HepG2 (cell line): Measurements from ENCODE around the gene PKP4. TPM values are rescaled to one million over a fixed set of nuclear protein-coding genes. Genes with fewer than 3 reads are reported as not detected.

Source experiments
- ATAC-seq: fragments of 200-7000 bp; cut with Tn5 transposase; 3 replicates; pipeline ENCODE4 v1.9.1; 2020; ENCODE audit warnings: mild to moderate bottlenecking, moderate library complexity
- BruUV-seq: library from RNA; stranded (reverse); fragments of 400-500 nt; replicated peaks from 2 replicates; lab custom pipeline; 2021; lab: Mats Ljungman, UMichigan
- CTCF ChIA-PET: fragments of 300-600 bp; formaldehyde crosslinking; extraction: SDS; loops from one replicate; lab custom pipeline; 2021; ENCODE audit warnings: low total read pairs, inconsistent platforms, low intra/inter-chr PET ratio; lab: Yijun Ruan, JAX
- POLR2A ChIA-PET: fragments of 350-600 bp; sonication (Branson Sonifier 250); formaldehyde crosslinking; loops from one replicate; lab custom pipeline; 2020; ENCODE audit warnings: antibody characterized with exemption, inconsistent platforms; lab: Yijun Ruan, JAX
- DNase-seq: peaks from one replicate; pipeline ENCODE4 v3.0.0-alpha.2; 2015; ENCODE audit warnings: low spot score
- FAIRE-seq: peaks from 3 replicates; lab custom pipeline; 2011; peaks lifted over from hg19 to GRCh38; lab: Jason Lieb, UNC
- H2AFZ ChIP-seq: one replicate; pipeline ENCODE4 v1.6.1; 2011; ENCODE audit warnings: low read length, inconsistent platforms
- H3K27ac ChIP-seq: fragments of 300-600 bp; 3 replicates; pipeline ENCODE4 v1.8.0; 2011; ENCODE audit warnings: mixed run types, mild to moderate bottlenecking, mixed read lengths, low read length, inconsistent platforms; ENCODE audit not compliant: insufficient read depth; ENCODE audit errors: extremely low read length
- H3K27me3 ChIP-seq, 2 experiments: fragments of 200-600 bp in 1 of 2; 2 replicates in 1 of 2; 3 replicates in 1 of 2; pipeline versions ENCODE4 v1.6.0 to v1.8.0; 2011; ENCODE audit warnings: low read length in 2 of 2, mild to moderate bottlenecking in 2 of 2, moderate library complexity in 2 of 2, inconsistent platforms in 1 of 2; ENCODE audit not compliant: insufficient read depth in 2 of 2, control insufficient read depth in 1 of 2
- H3K36me3 ChIP-seq, 2 experiments: fragments of 200-600 bp in 1 of 2; replicated peaks in 1 of 2; 2 replicates in 1 of 2; 3 replicates in 1 of 2; pipeline versions ENCODE4 v1.5.1 to v1.8.0; 2011; ENCODE audit warnings: low read length in 2 of 2, inconsistent platforms in 1 of 2; ENCODE audit not compliant: insufficient read depth in 2 of 2, control insufficient read depth in 1 of 2
- H3K4me1 ChIP-seq: 2 replicates; pipeline ENCODE4 v1.5.1; 2012; ENCODE audit warnings: low read length, inconsistent platforms; ENCODE audit not compliant: insufficient read depth
- H3K4me2 ChIP-seq: 2 replicates; pipeline ENCODE4 v1.6.0; 2011; ENCODE audit warnings: low read depth, low read length, inconsistent platforms
- H3K4me3 ChIP-seq, 3 experiments: fragments of 200-600 bp in 1 of 3; sonication (generic), shearing (Covaris generic) in 1 of 3; replicated peaks in 1 of 3; 2 replicates each; pipeline ENCODE4 v1.5.1; 2011 to 2016; ENCODE audit warnings: low read length in 3 of 3, inconsistent platforms in 2 of 3, low read depth in 2 of 3, mild to moderate bottlenecking in 2 of 3, control low read depth in 1 of 3, mixed read lengths in 1 of 3; ENCODE audit not compliant: insufficient read depth in 1 of 3
- H3K79me2 ChIP-seq: one replicate; pipeline ENCODE4 v1.6.1; 2011; ENCODE audit warnings: low read length, inconsistent platforms; ENCODE audit not compliant: insufficient read depth
- H3K9ac ChIP-seq: 2 replicates; pipeline ENCODE4 v1.6.0; 2011; ENCODE audit warnings: mild to moderate bottlenecking, low read depth, low read length, inconsistent platforms; ENCODE audit not compliant: insufficient read depth
- H3K9me3 ChIP-seq: 2 replicates; pipeline ENCODE4 v1.5.1; 2012; ENCODE audit warnings: mild to moderate bottlenecking, low read length
- H4K20me1 ChIP-seq: 2 replicates; pipeline ENCODE4 v1.6.0; 2011; ENCODE audit warnings: inconsistent platforms, mild to moderate bottlenecking, low read length, moderate library complexity; ENCODE audit not compliant: insufficient read depth
- HNRNPH1 ChIP-seq: fragments of 200-400 bp; formaldehyde crosslinking; optimal IDR thresholded peaks from 2 replicates; pipeline ENCODE3; 2017; ENCODE audit warnings: mild to moderate bottlenecking, low read depth, low read length
- SYNCRIP ChIP-seq: fragments of 200-400 bp; formaldehyde crosslinking; IDR thresholded peaks from 2 replicates; pipeline ENCODE4 v1.6.1; 2018; ENCODE audit warnings: mild to moderate bottlenecking, low read depth, low read length; ENCODE audit not compliant: insufficient read depth
- ZC3H4 ChIP-seq: sonication (generic); formaldehyde crosslinking; IDR thresholded peaks from 2 replicates; pipeline ENCODE4 v1.4.0; 2020; ENCODE audit warnings: missing genetic modification reagents, borderline replicate concordance
- ZNF12 ChIP-seq: sonication (generic); formaldehyde crosslinking; IDR thresholded peaks from 2 replicates; pipeline ENCODE4 v1.5.0; 2020; ENCODE audit warnings: missing genetic modification reagents
- ZNF124 ChIP-seq: sonication (generic); formaldehyde crosslinking; IDR thresholded peaks from 2 replicates; pipeline ENCODE4 v1.4.0; 2020; ENCODE audit warnings: missing genetic modification reagents
- ZNF775 ChIP-seq: sonication (generic); formaldehyde crosslinking; IDR thresholded peaks from 2 replicates; pipeline ENCODE4 v1.4.0; 2020; ENCODE audit warnings: missing genetic modification reagents, mild to moderate bottlenecking, moderate library complexity, borderline replicate concordance
- WGBS: methylation state at CpG from one replicate; pipeline ENCODE4 v1.1.6; 2017; ENCODE audit warnings: low lambda C conversion rate; 5-methylcytosine and 5-hydroxymethylcytosine counted together
- in situ Hi-C: cut with HindIII; loops from 2 replicates; pipeline ENCODE4 v1.10.0; 2017; ENCODE audit warnings: low pct_unique_long_range_greater_than_20kb; ENCODE audit not compliant: extremely low pct_ligation_motif_present
- intact Hi-C: fragments of 100-400 bp; cut with micrococcal nuclease; formaldehyde crosslinking; loops from one replicate; pipeline ENCODE4 v1.10.0; 2022; ENCODE audit not compliant: unreplicated experiment
- polyA plus RNA-seq, 8 experiments: library from polyadenylated mRNA; depleted of rRNA in 3 of 8; stranded (reverse) in 7 of 8; unstranded in 1 of 8; fragments of >200 nt; fragmentation: Illumina TruSeq in 4 of 8; extraction: Trizol in 4 of 8; gene quantifications; 2 replicates each; pipeline versions ENCODE4 v1.2.1 to v1.2.3, GENCODE V29; 2011 to 2016; ENCODE audit warnings: low read depth in 4 of 8, missing spikeins in 1 of 8, mixed read lengths in 1 of 8; ENCODE audit not compliant: insufficient read depth in 1 of 8
- total RNA-seq, 5 experiments: library from RNA; depleted of rRNA; stranded (reverse); fragments of >200 nt; fragmentation: Illumina TruSeq; extraction: Trizol; gene quantifications; 2 replicates each; pipeline ENCODE4 v1.2.3, GENCODE V29; 2016; ENCODE audit warnings: low read depth in 1 of 5
- TF ChIP-seq, protein P1 (sequence below): IDR thresholded peaks from 2 replicates; pipeline ENCODE4 v1.6.1; 2016; ENCODE audit warnings: low read depth, control low read depth
- TF ChIP-seq, protein P2 (sequence below): sonication (generic); formaldehyde crosslinking; IDR thresholded peaks from 2 replicates; pipeline ENCODE4 v1.4.0; 2020; ENCODE audit warnings: low read depth, mild to moderate bottlenecking, missing genetic modification reagents
- TF ChIP-seq, protein P3 (sequence below): sonication (generic); formaldehyde crosslinking; IDR thresholded peaks from 2 replicates; pipeline ENCODE4 v1.4.0; 2020; ENCODE audit warnings: missing genetic modification reagents
- TF ChIP-seq, protein P4 (sequence below): sonication (generic); formaldehyde crosslinking; IDR thresholded peaks from 2 replicates; pipeline ENCODE4 v1.8.1; 2022; ENCODE audit warnings: low read depth, mild to moderate bottlenecking, missing genetic modification reagents

The PKP4 gene
- total and polyA plus RNA-seq, 2 of the 13 experiments (the other 11 are each of a cell fraction or from before 2014, with no cell fraction given): 80.9 to 90.5 TPM

DNA sequence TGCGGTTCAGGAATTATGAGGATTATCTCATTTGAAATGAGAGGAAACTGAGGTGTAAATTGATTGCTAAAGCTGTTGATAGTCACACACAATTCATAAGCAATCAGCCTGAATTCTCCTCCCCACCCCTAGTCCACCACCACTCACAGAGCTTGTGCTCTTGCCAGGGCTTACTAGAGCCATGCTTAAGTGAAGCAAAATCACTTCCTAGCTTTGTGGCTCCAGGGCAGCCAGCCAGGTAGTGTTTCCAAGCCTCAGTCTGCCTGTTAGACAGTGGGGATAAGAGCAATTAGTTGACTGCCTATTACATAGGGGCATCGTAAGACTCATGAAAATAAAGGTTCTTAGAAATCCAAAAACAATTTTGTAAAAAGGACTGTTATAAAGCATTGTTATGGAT lies 87.2 kb downstream of the PKP4 start:
- no peak overlapping the region for H3K4me2 ChIP-seq
- DNase-seq: no peak
- no peak for ATAC-seq
- intact Hi-C loops: no loop called here
- H3K36me3 ChIP-seq: peaks cover 9 to 34% of the 10 kb centered on the region in 2 experiments
- WGBS: 99% methylated on average over 2 of the region's 2 CpGs
- POLR2A ChIA-PET: no interaction called here
- BruUV-seq: no TSS peak
- no peaks in the 10 kb centered on the region for H3K27me3 ChIP-seq
- H3K4me3 ChIP-seq: no peak overlapping the region
- peaks cover 6% of the 10 kb centered on the region; the same call in 1 of the 2 replicates for H4K20me1 ChIP-seq
- CTCF ChIA-PET: no interaction called here
- no peak overlapping the region for H3K27ac ChIP-seq
- H3K9ac ChIP-seq: no peak overlapping the region
- no peaks in the 10 kb centered on the region for H3K9me3 ChIP-seq
- no peak for FAIRE-seq
- peaks cover 24% of the 10 kb centered on the region for H3K4me1 ChIP-seq
- peaks cover 3% of the 10 kb centered on the region for H3K79me2 ChIP-seq
- H2AFZ ChIP-seq: no peak overlapping the region
- TF ChIP-seq, protein P1, sequence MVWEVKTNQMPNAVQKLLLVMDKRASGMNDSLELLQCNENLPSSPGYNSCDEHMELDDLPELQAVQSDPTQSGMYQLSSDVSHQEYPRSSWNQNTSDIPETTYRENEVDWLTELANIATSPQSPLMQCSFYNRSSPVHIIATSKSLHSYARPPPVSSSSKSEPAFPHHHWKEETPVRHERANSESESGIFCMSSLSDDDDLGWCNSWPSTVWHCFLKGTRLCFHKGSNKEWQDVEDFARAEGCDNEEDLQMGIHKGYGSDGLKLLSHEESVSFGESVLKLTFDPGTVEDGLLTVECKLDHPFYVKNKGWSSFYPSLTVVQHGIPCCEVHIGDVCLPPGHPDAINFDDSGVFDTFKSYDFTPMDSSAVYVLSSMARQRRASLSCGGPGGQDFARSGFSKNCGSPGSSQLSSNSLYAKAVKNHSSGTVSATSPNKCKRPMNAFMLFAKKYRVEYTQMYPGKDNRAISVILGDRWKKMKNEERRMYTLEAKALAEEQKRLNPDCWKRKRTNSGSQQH: no peak
- TF ChIP-seq, all 625 proteins: peak for 0
- in situ Hi-C loops: no loop called here

DNA sequence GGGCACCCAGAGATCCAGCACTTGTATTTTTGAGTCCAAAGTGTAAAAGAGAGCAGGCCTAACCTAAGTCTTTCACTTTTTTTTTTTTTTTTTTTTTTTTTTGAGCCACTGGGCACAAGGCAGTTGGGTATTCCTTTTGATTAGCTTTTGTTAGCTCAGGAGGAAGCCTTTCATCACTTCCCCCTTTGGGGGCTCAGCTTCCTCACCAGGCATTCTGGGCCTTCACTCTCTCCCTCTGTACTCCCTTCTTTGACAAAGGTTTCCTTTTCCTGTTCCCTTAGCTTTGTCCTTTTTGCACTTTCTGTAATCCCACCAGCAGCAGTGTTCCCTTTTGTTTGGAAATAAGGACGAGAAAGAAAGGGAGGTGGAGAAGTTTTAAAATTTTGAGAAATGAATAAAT lies 88.2 kb downstream of the PKP4 start:
- Histone ChIP-seq H2AFZ (no peak overlapping the region), H3K27ac (no peak overlapping the region), H3K9me3 (no peaks in the 10 kb centered on the region), H3K79me2 (peaks cover 3% of the 10 kb centered on the region), H4K20me1 (no peaks in the 10 kb centered on the region), H3K4me1 (peaks cover 13% of the 10 kb centered on the region), H3K36me3 (peaks cover 9 to 36% of the 10 kb centered on the region in 2 experiments), H3K9ac (no peak overlapping the region), H3K27me3 (no peaks in the 10 kb centered on the region), H3K4me3 (no peak overlapping the region), H3K4me2 (no peak overlapping the region)
- ChIA-PET CTCF (no interaction called here), POLR2A (no interaction called here)
- FAIRE-seq: no peak
- intact Hi-C loops (no loop called here), in situ Hi-C loops (no loop called here)
- WGBS: 88% methylated on average over 1 of the region's 1 CpG
- no peak for ATAC-seq
- DNase-seq: no peak
- no TSS peak for BruUV-seq
- TF ChIP-seq HNRNPH1 (no peak), ZNF775 (CRISPR knock-in tag) (no peak), SYNCRIP (no peak), ZNF124 (CRISPR knock-in tag) (no peak), ZC3H4 (no peak), ZNF12 (CRISPR knock-in tag) (no peak)
- TF ChIP-seq, protein P2, sequence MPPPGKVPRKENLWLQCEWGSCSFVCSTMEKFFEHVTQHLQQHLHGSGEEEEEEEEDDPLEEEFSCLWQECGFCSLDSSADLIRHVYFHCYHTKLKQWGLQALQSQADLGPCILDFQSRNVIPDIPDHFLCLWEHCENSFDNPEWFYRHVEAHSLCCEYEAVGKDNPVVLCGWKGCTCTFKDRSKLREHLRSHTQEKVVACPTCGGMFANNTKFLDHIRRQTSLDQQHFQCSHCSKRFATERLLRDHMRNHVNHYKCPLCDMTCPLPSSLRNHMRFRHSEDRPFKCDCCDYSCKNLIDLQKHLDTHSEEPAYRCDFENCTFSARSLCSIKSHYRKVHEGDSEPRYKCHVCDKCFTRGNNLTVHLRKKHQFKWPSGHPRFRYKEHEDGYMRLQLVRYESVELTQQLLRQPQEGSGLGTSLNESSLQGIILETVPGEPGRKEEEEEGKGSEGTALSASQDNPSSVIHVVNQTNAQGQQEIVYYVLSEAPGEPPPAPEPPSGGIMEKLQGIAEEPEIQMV (CRISPR knock-in tag): no peak
- TF ChIP-seq, protein P3, sequence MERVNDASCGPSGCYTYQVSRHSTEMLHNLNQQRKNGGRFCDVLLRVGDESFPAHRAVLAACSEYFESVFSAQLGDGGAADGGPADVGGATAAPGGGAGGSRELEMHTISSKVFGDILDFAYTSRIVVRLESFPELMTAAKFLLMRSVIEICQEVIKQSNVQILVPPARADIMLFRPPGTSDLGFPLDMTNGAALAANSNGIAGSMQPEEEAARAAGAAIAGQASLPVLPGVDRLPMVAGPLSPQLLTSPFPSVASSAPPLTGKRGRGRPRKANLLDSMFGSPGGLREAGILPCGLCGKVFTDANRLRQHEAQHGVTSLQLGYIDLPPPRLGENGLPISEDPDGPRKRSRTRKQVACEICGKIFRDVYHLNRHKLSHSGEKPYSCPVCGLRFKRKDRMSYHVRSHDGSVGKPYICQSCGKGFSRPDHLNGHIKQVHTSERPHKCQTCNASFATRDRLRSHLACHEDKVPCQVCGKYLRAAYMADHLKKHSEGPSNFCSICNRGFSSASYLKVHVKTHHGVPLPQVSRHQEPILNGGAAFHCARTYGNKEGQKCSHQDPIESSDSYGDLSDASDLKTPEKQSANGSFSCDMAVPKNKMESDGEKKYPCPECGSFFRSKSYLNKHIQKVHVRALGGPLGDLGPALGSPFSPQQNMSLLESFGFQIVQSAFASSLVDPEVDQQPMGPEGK: no peak
- TF ChIP-seq, protein P4, sequence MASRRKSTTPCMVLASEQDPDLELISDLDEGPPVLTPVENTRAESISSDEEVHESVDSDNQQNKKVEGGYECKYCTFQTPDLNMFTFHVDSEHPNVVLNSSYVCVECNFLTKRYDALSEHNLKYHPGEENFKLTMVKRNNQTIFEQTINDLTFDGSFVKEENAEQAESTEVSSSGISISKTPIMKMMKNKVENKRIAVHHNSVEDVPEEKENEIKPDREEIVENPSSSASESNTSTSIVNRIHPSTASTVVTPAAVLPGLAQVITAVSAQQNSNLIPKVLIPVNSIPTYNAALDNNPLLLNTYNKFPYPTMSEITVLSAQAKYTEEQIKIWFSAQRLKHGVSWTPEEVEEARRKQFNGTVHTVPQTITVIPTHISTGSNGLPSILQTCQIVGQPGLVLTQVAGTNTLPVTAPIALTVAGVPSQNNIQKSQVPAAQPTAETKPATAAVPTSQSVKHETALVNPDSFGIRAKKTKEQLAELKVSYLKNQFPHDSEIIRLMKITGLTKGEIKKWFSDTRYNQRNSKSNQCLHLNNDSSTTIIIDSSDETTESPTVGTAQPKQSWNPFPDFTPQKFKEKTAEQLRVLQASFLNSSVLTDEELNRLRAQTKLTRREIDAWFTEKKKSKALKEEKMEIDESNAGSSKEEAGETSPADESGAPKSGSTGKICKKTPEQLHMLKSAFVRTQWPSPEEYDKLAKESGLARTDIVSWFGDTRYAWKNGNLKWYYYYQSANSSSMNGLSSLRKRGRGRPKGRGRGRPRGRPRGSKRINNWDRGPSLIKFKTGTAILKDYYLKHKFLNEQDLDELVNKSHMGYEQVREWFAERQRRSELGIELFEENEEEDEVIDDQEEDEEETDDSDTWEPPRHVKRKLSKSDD (CRISPR knock-in tag): no peak
